SK-N-DZ (cell line): ENCODE data around the gene PDE1C. TPM values are rescaled to one million over a fixed set of nuclear protein-coding genes. Genes with fewer than 3 reads are reported as not detected.
"Not testable (repeated sequence)": the region's sequence is repeated elsewhere in the genome, so short reads cannot be mapped to it uniquely, and the experiment has no call there.

Experiments
- DNase-seq: peaks from one replicate; pipeline ENCODE4 v3.0.0-alpha.2; 2015; ENCODE audit warnings: low spot score
- polyA plus RNA-seq, 2 experiments: library from polyadenylated mRNA; depleted of rRNA; stranded (reverse); fragments of >200 nt; gene quantifications; 2 replicates each; pipeline ENCODE4 v1.2.3, GENCODE V29; 2014

The PDE1C gene
- not detected in 2 replicates for polyA plus RNA-seq (2014; cell fraction: cytosol; rRNA removed)
- 0.09 TPM in 1 of 2 replicates, not detected in the other for polyA plus RNA-seq (2014; cell fraction: nucleus; rRNA removed)

DNA sequence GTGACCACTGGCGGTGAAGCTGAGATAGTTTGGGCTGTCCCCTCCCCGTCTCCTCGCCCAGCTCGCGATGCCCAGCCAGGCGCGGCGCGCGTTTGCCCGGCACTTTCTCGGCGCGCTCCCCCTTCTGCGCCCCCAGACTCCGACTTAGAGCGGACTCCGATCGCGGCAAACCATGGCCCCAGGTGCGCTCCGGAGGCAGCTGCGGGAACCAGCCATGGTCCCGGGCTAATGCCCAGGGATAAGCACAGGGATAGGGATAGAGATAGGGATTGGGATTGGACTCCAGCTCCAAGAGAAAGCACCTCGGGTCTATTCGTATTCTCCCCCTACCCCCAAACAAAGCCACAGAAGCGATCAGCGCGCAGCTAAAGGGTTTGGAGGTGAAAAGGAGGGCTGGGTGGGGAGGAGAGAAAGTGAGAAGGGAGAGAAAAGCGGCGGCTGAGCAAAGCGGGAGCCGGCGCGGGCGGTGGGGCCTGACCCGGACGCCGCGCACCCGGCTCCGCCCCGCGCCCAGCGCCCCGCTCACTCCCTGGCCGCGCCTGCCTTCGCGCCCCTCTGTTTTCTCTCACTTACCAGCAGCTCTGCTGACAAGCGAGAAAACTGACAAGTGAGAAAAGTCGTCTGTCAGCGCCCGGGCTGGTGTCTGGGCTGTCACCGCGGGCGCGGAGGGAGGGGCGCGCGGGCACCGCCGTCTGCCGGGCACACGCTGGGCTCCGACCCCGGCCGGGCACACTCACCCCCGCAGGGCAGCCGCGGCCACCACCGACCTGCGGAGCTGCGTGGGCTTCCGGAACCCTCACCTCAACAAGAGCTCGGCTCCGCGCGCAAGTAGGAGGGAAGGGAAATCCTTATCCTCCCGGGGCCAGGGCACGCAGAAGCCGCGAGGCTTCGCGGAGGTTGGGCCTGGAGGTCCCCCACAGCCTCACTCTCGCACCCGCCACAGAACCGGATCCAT, at the start of gene PDE1C:
PDE1C (minus strand) TSS at position 2 of the 955 bp plus-strand sequence.
- no peak for DNase-seq

DNA sequence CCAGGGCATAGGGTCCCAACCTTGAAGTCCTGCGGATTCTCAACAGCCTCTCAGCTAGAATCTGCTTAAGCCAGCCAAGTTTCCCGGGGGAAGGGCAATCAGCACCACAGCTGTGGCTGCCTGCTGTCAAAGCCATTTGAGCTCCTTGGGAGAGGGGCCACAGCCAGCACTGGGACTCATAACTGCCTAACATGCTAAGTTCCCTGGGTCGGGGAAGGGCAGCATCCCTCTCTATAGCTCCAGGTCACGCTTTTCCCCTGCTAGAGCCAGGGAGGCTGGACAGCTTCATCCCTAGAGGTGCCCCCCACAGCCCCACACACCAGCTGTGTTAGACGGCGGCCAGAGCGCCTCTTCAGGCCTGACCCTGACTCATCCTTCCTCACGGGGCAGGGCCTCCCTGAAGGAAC, 49.6 kb upstream of the PDE1C start:
- DNase-seq, result no peak

DNA sequence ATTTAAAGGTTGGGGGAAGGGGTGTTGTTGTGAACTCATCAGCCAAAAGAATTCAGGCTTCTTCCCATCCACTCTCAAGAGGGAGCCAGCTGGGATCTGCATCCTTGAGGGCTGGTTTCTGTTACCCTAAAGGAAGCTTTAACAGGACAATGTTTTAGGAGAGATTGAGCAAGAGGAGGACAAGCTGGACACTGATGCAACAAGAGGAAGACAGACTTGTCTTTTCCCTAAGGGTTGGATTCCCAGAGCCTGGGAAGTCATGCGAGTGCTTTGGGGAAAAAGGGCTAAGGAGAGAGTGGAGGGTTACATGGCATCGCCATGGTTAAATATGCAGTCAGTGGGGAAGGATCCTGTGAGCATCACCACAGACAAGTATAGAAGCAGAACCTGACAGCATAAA, 47.6 kb upstream of the PDE1C start:
- no peak for DNase-seq

DNA sequence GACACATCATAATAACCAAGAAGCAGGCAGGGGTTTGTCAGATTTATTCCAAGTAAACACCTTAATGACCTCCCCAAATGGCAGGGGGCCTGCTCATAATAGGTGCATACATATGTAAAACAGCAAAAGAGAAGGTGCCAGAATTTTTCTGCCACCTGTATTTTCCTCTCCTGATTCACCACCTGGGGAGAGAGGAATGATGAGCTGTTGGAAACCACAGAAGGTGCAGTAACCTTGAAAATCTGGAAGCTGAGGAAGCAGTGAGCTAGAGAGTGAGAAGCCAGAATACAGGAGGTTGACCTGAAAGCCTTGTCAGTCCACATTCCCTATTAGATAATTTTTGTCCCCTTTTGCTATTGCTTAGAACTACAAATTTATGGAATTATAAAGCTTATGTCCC, 46.2 kb upstream of the PDE1C start:
- no peak for DNase-seq

DNA sequence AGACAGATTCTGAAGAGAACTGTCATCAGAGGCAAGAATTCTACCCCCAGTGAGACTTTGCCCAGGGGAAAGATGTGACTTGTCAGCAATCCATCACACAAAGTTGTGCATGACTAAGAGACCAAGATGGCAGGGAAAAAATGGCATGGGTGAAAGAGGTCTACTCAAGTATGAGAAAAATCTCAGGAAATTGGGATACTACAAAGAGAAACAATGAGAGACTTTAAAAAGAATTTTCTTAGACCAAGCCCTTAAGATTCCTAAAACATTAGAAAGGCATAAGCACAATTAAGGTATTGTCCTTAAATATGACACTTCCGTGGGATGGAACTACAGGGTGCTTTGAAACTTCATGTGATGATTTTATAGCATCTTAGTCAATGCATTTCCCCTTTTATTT, 45.6 kb upstream of the PDE1C start:
- no peak for DNase-seq

DNA sequence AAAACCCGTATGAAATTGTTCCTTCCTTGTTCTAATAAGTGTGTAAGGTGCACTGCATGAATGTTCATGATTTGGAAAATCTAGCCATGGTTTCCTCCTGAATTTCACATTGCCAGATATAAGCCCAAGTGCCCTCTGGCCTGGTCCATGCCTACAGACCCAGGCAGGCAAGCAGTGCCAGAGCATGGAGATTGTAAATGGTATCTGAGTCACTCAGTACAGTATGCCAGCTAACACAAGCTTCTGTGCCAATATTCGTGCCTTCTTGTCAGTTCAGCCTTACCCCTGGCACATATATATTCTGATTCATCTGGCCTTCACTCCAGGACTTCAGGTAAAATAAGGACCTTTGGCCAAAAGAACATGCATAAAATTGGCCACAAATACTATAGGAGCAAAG, 38.4 kb upstream of the PDE1C start:
- no peak for DNase-seq

DNA sequence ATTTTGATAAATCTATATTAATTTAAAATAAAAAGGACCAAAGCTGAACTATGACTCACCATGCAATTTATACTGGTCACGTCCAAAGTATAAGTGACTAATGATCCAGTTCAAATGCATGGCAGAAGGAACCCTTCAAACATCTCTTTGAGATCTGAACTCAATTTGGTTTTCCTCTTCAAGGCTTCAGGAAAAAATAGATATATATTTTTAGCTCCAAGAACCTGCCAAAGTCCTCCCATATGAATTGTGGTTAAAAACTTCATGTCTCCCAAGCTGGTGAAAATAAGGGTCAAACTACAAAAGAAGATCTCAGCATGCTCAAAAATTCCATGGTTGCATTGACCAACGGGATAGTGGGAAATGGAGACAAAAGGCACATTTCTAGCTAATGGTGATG, 34.6 kb upstream of the PDE1C start:
- no peak for DNase-seq

DNA sequence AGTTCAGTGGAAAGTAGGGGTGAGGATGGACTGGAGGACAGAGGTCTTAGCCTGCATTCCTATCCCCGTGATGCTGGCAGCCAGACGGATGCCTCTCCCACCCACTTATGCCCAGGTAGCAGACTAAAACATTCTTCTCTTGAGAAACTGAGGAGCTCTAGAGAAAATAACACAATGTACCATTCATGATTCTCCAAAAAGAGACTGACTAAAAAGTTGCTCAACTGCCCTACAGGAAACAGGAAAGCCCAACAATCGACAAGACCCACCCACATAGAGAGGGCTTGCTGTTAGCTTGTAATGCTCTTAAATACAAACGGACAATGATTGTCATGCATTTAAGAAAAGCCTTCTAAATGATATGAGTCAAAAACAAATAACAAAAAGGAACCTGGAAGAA, 33.2 kb upstream of the PDE1C start:
- DNase-seq, result no peak

DNA sequence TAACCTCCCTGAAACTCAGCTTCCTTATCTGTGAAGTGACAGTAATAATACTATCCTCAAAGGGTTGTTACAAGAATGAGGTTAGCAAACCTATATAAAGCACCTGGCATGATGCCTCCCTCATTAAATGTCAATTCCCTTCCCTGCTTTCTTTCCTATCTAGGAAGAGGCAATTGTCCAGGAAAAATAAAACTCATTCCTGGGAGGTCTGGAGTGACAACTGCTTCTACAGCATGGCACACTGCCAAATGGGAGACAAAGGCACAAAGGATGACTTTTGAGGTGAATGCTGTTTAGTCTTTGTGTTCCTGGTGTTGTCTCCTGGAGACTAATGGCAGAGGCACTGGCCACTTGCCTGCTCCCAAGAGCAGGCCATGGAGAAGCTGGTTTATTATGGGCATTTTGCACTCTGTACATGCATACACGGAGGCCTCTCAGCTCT, 32.2 kb upstream of the PDE1C start:
- no peak for DNase-seq

DNA sequence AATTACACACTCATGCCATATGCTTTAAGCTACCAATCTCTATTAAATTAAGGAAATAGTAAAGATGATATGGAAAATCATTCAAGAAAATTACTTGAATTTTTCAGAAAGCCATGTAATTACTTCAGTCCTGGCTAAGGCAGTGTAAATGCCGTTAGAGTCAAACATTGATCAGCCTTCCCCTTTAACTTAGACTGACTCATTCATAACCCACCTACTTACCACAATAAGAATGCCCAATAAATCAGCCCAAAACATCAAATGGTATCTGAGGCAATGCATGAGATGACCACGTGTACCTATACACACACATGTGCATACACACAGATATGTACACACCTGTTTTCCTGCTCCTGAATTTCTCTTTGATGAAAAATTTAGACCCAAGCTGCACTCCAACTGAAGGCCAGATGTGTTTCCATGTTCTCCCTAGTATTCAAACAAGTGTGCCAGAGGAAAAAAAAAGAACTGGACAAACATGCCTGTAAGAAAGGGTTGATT, 30.2 kb upstream of the PDE1C start:
- no peak for DNase-seq

DNA sequence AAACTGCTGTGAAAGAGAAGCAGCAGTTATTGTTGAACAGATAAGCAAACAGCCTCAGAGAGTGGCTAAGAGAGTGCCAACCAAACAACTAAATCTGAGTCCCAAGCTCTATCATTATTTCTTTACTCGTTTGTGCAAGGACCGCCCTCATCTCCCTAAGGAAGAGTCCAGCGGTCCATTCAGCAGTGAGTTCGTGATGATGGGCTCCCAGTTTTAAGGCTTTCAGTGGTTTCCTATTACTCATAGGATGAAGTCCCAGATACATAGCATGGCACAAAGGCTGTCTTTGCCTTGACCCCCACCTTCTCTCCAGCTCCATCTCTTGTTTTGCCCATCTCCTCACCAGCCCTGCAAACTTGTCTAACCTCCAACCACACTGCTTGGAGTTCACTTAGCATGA, 24.3 kb upstream of the PDE1C start:
- DNase-seq, result no peak

DNA sequence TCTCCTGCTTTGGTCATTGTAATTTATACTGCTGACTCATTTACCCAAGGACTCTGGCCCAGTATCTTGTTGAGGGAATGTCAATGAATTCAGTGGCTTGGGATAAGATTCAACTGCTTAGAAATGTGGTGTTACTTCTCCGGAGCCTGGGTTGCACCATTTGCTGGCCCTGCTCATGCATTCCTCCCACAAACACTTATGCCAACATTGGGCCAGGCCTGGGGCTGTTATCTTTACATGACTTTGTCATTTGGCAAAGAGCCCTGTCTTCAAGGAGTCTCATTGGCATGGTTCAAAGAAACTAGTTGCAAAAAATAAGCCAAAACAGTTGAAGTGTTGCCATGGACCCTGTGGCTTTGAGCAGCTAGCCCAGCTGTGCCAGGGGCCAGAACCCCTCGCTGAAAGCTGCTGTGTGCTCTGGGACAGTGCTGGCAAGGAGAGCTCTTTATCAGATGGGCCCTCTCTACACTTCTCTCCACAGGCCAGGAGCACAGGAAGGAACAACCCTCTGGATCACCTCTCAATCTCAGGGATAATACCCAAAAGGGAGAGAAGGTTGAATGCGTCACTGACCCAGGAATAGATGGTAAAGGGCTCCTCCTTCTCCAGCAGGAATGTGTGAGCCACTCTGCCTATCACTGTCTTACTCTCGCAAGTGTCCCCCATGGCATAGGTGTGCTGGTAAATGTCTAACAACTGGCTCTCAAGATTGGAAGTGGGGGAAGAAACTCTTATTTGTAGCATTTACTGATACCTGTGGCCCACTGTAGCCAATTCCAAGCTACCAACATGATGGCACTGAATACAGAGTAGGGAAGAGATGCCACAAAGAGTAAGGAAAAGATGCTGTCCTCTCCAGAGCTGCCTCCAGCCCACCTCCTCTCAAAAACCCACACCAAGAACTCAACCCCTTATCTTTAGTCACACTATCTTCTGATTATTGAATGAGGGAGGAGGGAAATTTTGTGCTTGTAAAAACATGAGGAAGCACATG, 23.5 kb upstream of the PDE1C start:
- no peak for DNase-seq

DNA sequence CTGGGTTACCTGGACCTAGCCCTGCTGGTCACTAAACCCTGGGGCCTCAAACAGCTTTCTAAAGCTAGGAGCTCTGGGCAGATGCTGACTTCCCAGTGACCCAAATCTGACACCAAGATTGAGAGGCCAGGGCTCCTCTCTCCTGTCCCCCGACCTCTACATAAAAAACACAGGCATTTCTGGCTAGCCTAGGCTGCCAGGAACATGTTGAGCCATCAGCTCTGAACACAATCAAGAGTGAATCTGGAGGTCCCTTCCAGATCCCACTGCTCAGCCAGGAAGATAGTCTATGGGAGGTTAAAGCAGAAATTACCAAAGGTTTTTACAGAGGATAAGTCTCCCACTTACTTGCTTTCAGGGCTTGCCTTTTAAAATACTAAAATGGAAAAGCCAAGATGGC, 22.1 kb upstream of the PDE1C start:
- no peak for DNase-seq

DNA sequence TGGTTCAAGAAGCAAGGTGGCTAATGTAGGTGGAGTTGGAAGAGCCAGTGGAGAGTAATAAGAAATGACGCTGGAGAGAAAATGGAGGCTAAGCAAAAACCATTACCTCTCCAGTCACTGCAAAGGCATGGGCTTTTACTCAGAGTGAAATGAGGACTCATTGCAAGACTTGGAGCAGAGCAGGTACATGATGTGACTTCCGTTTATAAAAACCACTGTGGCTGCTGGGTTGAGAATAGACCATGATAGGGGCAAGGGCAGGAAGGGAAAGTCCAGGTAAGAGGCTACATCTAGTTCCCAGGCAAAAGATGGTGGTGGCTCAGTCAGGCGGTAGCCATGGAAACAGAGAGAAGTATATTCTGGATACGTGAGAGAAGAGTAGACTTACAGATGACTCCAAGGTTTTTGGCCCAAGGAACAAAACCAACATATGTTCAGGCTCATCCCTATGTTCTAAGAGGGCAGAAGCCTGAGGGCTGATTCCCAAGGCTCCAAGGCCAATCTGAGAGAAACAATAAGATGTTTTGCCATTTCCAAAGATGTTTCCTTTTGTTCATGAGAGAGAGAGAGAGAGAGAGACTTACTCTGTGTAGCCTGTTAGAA, 21.5 kb upstream of the PDE1C start:
- no peak for DNase-seq

DNA sequence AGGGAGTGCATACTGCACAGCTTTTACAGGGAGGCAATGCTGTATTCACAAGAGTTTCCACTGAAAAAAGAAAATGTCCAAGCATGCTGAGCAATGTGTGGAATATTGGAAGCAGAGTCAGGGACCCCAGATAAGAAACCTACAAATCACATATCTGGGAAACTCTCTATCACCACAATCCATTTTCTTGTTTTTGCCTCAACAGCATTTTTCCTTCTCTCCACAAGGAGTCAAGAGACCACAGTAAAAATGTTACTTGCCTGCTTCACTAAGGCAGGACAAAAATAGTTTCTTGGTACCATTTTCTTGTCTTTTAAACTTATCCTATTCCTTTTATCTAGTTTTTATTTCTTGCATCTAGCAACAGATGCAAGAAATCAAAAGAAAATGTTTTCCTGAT, 19.5 kb upstream of the PDE1C start:
- no peak for DNase-seq

DNA sequence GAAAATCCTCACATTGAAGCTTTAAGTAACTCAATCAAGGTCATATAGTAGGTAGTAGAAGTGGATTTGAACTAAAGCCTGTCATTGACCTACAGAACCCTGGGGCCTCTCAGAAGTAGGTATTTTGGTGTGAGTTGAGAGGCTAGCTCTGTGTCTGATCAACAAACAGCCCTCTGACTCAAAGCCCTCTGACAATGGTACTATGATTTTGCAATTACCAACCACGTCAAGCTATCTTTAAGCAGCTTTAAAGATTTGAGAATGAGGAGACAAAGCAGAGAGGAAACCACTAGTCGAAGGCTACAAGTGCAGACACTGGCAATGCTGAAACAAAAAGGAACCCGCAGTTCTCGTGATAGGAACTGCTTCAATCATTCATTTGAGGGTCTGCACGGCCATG, 19.0 kb upstream of the PDE1C start:
- no peak for DNase-seq

DNA sequence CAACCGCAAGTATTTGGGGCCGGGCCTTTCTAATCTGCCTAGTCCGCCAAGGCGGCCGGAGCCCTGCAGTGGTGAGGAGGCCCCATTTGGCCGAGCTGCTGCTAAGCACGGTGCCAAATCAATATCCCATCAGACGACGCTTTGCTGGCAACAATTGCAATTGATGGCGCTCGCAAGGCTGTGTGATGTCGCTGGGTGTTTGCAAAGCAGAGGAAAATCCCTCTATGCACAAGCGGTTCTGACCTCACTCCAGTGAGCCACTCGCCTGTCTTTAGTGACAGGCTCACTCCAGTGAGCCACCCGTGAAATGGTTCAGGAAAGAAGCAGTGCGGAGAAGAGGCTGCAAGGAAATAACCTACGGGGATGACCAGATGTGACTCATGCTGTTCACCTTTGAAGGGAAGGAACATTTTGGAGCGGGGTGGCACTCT, 18.3 kb upstream of the PDE1C start:
- no peak for DNase-seq

DNA sequence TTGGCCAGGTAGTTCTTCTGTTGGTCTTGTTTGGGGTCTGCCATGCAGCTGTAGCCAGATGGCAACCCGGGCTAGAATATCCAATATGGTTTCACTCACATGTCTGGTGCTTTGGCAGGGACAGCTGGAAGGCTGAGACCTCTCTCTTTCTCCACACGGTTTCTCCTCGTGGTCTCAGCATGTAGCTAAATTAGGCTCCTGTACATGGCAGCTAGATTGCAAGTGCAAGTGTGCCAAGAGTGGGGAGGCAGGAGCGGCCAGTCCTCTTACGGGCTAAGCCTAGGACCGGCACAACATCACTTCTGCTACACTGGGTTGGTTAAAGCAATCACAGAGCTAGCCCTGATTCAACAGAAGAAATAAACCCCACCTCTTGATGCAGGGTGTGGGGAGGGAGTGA, 9.3 kb upstream of the PDE1C start:
- no peak for DNase-seq

DNA sequence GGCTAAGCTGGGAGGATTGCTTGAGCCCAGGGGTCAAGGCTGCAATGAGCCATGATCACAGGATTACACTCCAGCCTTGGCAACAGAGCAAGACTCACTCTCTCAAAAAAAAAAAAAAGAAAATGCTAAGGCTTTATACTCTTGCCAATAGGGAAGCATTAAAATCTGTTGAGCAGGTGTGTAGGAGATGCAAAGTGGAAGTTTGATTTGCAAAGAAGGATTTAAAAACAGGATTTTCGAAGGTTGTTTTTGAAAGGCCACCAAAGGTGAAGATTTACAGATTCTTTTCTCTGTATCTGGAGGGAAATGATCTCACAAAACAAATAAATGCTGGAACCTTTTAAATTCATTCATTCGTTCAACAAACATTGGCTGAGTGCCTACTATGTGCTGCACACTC, 8.6 kb upstream of the PDE1C start:
- no peak for DNase-seq

DNA sequence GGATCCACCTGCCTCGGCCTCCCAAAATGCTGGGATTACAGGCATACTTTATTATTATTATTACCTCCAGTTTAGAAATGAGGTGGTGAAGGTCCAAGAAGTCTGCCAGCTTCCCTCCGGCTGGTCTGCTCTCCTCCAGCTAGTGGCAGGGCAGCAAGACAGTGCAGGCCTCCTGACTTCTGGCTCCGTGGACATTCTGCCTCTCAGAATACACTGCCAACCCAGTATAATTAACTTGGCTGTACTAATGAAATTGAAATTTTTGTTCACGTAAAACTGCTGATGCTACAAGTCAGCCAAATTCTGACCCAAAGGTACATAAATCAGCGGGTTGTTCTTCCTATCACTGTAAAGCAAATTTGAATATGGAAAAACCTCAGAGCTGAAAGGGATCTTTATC, 7.6 kb upstream of the PDE1C start:
- no peak for DNase-seq

DNA sequence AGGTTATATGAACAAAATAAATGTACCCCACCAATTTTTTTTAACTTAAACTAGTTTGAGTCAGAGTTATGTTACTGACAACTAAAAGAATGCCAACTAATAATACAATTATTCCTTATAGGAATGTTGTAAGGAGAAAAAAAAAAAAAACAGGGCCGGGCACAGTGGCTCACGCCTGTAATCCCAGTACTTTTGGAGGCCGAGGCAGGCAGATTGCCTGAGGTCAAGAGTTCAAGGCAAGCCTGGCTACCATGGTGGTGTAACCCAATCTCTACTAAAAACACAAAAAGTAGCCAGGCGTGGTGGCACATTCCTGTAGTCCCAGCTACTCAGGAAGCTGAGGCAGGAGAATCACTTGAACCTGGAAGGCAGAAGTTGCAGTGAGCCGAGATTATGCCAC, 6.6 kb upstream of the PDE1C start:
- not testable (repeated sequence) for DNase-seq
